Dendritic cell treated with granulocyte-macrophage colony-stimulating factor and Interleukin-4, amounts not matched to agents 40 ng/mL and 50 ng/mL, for 4 days (primary cell): ENCODE data around the gene TRPM2.

Source experiments
- H3K27ac Mint-ChIP-seq: one replicate; pipeline ENCODE4 v1.8.0; 2022; ENCODE audit warnings: mild to moderate bottlenecking, mixed read lengths
- H3K27me3 Mint-ChIP-seq: one replicate; pipeline ENCODE4 v1.8.0; 2022; ENCODE audit warnings: mild to moderate bottlenecking, mixed read lengths
- H3K36me3 Mint-ChIP-seq: one replicate; pipeline ENCODE4 v1.8.0; 2022; ENCODE audit warnings: low read depth, mixed read lengths
- H3K4me1 Mint-ChIP-seq: one replicate; pipeline ENCODE4 v1.8.0; 2022; ENCODE audit warnings: low read depth, mixed read lengths
- H3K4me3 Mint-ChIP-seq: one replicate; pipeline ENCODE4 v1.8.0; 2022; ENCODE audit warnings: mild to moderate bottlenecking, moderate library complexity, mixed read lengths
- H3K9me3 Mint-ChIP-seq: one replicate; pipeline ENCODE4 v1.8.0; 2022; ENCODE audit warnings: mixed read lengths
- intact Hi-C: fragments of 100-400 bp; cut with micrococcal nuclease; formaldehyde crosslinking; loops from one replicate; pipeline ENCODE4 v1.15.0; 2022

The TRPM2 gene

GRCh38 chr21:44448651-44449131 lies 95.3 kb downstream of the TRPM2 start:
- H3K27ac Mint-ChIP-seq = no peak overlapping the region
- peaks cover 58% of the 10 kb centered on the region for H3K27me3 Mint-ChIP-seq

DNA sequence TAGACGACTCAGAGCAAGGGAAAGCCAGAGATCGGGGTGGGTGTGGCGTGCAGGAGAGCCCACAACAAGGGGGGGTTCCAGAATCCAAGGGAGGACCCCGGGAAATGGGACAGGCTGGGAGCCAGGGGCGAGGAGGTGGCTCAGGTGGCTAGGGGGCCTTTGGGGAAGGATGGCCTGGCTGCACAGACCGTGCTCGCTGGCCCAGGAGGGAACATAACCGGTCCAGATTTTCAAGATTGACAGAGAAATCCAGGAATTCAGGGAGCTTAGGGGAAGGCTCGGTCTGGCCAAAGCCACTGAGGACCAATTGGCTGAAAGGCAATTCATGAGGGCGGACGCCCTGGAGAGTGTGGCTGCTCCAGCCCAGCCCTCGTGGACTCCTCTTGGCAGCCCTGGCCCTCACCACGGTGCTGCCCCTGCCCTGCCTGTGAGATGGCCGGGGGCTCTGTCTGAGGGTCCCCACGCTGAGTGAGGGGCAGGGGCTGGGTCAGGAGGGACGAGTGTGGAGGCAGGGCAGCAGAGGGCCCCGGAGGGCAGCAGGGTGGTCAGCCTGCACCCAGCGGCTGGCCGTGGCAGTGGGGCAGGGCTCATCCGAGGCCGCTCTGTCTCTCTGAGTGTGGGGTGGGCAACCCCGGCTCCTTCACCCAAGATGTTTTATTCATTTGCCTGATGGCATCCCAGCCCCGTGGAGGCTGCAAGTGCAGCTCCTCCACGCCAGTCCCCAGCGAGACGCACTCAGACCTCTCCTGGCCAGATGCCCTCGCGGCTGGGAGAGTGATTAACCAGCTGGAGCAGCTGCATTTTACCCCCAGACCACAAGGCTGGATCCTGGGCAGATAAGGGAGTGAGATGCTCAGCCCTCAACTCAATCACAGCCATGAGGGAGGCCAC lies 96.3 kb downstream of the TRPM2 start:
- Mint-ChIP-seq H3K9me3 (peaks cover 2% of the 10 kb centered on the region), H3K4me3 (no peak overlapping the region), H3K27me3 (peaks cover 66% of the 10 kb centered on the region), H3K36me3 (no peaks in the 10 kb centered on the region), H3K27ac (no peak overlapping the region), H3K4me1 (peaks cover 7% of the 10 kb centered on the region)
- intact Hi-C loops = no loop called here

More at GRCh38 chr21:44448651-44449131, 95.3 kb downstream of the TRPM2 start:
- H3K4me1 Mint-ChIP-seq = peaks cover 6% of the 10 kb centered on the region
- H3K9me3 Mint-ChIP-seq = peaks cover 10% of the 10 kb centered on the region
- H3K36me3 Mint-ChIP-seq = peaks cover 7% of the 10 kb centered on the region
- no peak overlapping the region for H3K4me3 Mint-ChIP-seq
- intact Hi-C loops = no loop called here

- no peak overlapping the region for H3K4me3 Mint-ChIP-seq
- peaks cover 11% of the 10 kb centered on the region for H3K4me1 Mint-ChIP-seq
- H3K27ac Mint-ChIP-seq = no peak overlapping the region
- H3K36me3 Mint-ChIP-seq = no peaks in the 10 kb centered on the region
- intact Hi-C loops = no loop called here
- peaks cover 67% of the 10 kb centered on the region for H3K27me3 Mint-ChIP-seq
- H3K9me3 Mint-ChIP-seq = no peaks in the 10 kb centered on the region
Measured at GRCh38 chr21:44450402-44450801, 97.0 kb downstream of the TRPM2 start.

DNA sequence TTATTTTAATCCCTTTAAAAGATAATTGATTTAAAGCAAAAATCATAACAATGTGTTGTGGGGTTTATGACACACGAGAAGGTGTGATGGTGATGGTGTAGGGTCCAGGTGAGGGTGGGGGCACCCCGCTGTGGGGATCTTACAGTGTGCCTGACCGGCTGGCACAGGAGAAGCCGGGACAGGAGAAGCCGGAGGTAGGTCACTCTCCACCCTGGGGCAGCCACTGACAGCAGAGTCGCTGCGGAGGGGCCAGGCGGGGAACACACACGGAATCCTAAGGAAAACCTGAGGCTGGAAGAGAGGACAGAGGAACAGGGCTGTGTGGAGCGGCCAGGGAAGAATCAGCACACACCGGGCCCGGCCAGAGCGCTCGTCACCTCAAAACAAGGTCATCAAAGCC lies 97.6 kb downstream of the TRPM2 start:
- H3K36me3 Mint-ChIP-seq = no peaks in the 10 kb centered on the region
- no peak overlapping the region for H3K4me3 Mint-ChIP-seq
- H3K27ac Mint-ChIP-seq = no peak overlapping the region
- intact Hi-C loops = no loop called here
- H3K27me3 Mint-ChIP-seq = peaks cover 66% of the 10 kb centered on the region
- H3K4me1 Mint-ChIP-seq = peaks cover 11% of the 10 kb centered on the region
- H3K9me3 Mint-ChIP-seq = no peaks in the 10 kb centered on the region

DNA sequence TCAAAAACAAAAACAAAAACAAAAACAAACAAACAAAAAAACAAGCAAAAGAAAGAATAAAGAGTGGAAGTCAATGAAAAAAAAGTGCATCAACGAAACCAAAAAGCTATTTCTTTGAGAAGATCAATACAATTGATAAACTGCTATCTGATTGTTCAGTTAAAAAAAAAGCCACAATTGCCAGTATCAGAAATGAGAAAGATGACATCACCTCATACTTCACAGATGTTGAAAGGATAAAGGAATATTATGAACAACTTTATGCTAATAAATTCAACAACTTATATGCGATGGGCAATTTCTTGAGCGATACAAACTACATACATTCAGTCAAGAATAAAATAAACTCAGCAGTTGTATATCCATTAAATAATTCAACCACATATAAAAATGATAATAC lies 99.7 kb downstream of the TRPM2 start:
- intact Hi-C loops = no loop called here
- H3K36me3 Mint-ChIP-seq = peaks cover 15% of the 10 kb centered on the region

GRCh38 chr21:44454058-44454457 lies 100.6 kb downstream of the TRPM2 start:
- Mint-ChIP-seq H3K27me3 (peaks cover 54% of the 10 kb centered on the region), H3K4me1 (peaks cover 22% of the 10 kb centered on the region), H3K36me3 (peaks cover 15% of the 10 kb centered on the region), H3K9me3 (no peaks in the 10 kb centered on the region), H3K4me3 (no peak overlapping the region), H3K27ac (no peak overlapping the region)
- intact Hi-C loops = loop anchor here (2.0 kb wide), 1 partner anchor 115 kb away; the partner anchor contains the start of gene CFAP410

More for the DNA sequence above, 99.7 kb downstream of the TRPM2 start:
- Mint-ChIP-seq H3K9me3 (no peaks in the 10 kb centered on the region), H3K4me1 (peaks cover 13% of the 10 kb centered on the region), H3K27me3 (peaks cover 57% of the 10 kb centered on the region), H3K27ac (no peak overlapping the region), H3K4me3 (no peak overlapping the region)

- intact Hi-C loops = loop anchor here (2.0 to 5.0 kb wide), 2 partner anchors 116 to 443 kb away; partner anchors contain the start of genes CFAP410 and TRAPPC10
- H3K27ac Mint-ChIP-seq = peak within 1 kb of the TSS; percentile 58
- H3K9me3 Mint-ChIP-seq = no peaks in the 10 kb centered on the region
- H3K4me3 Mint-ChIP-seq = peak within 1 kb of the TSS; percentile 81
- peaks cover 15% of the 10 kb centered on the region for H3K36me3 Mint-ChIP-seq
- H3K27me3 Mint-ChIP-seq = peaks cover 45% of the 10 kb centered on the region
- peaks cover 31% of the 10 kb centered on the region for H3K4me1 Mint-ChIP-seq
Measured at GRCh38 chr21:44454747-44455523, 101.5 kb downstream of the TRPM2 start, which contains the start of gene LRRC3. Gene LRRC3 (plus strand): TSS chr21:44455510. CDS start chr21:44456645, 1,135 bp downstream.

GRCh38 chr21:44455524-44456213 lies 102.2 kb downstream of the TRPM2 start:
- intact Hi-C loops = loop anchor here (2.0 to 5.0 kb wide), 2 partner anchors 117 to 443 kb away; partner anchors contain the start of genes CFAP410 and TRAPPC10

GRCh38 chr21:44456214-44456914 lies 102.9 kb downstream of the TRPM2 start:
- Mint-ChIP-seq H3K27me3 (peaks cover 32% of the 10 kb centered on the region), H3K27ac (peak overlapping the region; percentile 58), H3K4me3 (peak overlapping the region; percentile 81), H3K36me3 (peaks cover 15% of the 10 kb centered on the region), H3K9me3 (no peaks in the 10 kb centered on the region), H3K4me1 (peaks cover 42% of the 10 kb centered on the region)
- intact Hi-C loops = loop anchor here (5.0 kb wide), 1 partner anchor 444 kb away; the partner anchor contains the start of gene TRAPPC10

More at GRCh38 chr21:44455524-44456213, 102.2 kb downstream of the TRPM2 start:
- peak overlapping the region; percentile 81 for H3K4me3 Mint-ChIP-seq
- H3K36me3 Mint-ChIP-seq = peaks cover 15% of the 10 kb centered on the region
- peaks cover 39% of the 10 kb centered on the region for H3K27me3 Mint-ChIP-seq
- H3K4me1 Mint-ChIP-seq = peaks cover 38% of the 10 kb centered on the region
- H3K9me3 Mint-ChIP-seq = no peaks in the 10 kb centered on the region
- H3K27ac Mint-ChIP-seq = peak overlapping the region; percentile 58

GRCh38 chr21:44456915-44457736 lies 103.7 kb downstream of the TRPM2 start:
- intact Hi-C loops = loop anchor here (5.0 kb wide), 1 partner anchor 445 kb away; the partner anchor contains the start of gene TRAPPC10
- Mint-ChIP-seq H3K36me3 (peaks cover 15% of the 10 kb centered on the region), H3K9me3 (no peaks in the 10 kb centered on the region), H3K27me3 (peaks cover 25% of the 10 kb centered on the region), H3K4me1 (peaks cover 42% of the 10 kb centered on the region), H3K4me3 (peak overlapping the region; percentile 81), H3K27ac (no peak overlapping the region)

DNA sequence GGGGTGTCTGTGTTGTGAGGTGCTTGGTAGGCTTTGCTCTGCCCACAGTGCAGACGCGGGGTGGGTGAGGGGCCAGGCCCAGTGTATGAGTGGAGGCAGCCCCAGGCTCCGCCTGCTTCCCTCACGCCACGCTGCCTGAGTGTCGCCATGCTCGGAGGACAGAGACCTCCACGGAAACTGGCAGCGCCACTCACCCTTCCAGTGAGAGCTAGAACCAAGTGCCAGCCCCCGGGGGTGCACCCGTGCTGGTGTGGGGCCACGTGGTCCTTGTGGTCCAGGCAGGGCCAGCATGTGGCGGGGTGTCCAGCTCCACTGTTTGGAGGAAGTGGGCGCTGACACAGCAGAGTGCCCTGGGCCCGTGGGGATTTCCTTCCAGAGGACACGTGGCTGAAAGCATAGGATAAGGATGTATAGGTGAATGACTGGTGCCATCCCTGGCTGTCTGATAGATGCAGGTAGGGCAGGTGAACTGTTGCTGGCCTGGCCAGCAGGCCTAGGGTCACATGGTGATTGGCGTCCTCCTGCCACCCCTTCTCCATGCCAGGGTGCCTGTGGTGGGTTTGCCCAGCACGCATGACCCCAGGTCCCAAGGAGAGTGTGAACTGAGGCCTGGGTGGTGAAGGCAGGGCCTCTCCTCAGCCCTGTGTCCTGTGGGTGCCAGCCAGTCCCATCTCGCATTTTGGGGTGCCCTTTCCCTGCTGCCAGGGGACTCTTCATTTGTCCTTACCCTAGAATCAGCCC lies 105.7 kb downstream of the TRPM2 start:
- Mint-ChIP-seq H3K27ac (no peak overlapping the region), H3K4me3 (no peak overlapping the region), H3K36me3 (peaks cover 15% of the 10 kb centered on the region), H3K4me1 (peaks cover 42% of the 10 kb centered on the region), H3K27me3 (peaks cover 12% of the 10 kb centered on the region), H3K9me3 (no peaks in the 10 kb centered on the region)
- intact Hi-C loops = loop anchor here (5.0 kb wide), 1 partner anchor 447 kb away; the partner anchor contains the start of gene TRAPPC10
